WTC11 (cell line): ENCODE results near the gene SSNA1. TPM values are rescaled to one million over a fixed set of nuclear protein-coding genes. Genes with fewer than 3 reads are reported as not detected.

Experiments used
- ATAC-seq: fragments of 200-7000 bp; cut with Tn5 transposase; 2 replicates; pipeline ENCODE4 v1.10.0; 2021; ENCODE audit warnings: mild to moderate bottlenecking, moderate library complexity
- CTCF ChIA-PET: fragments of 300-600 bp; sonication (Branson Sonifier 250); formaldehyde crosslinking; loops from one replicate; lab custom pipeline; 2021; ENCODE audit warnings: antibody characterized with exemption; lab: Charles Lee
- POLR2A ChIA-PET: fragments of 350-600 bp; sonication (Branson Sonifier 250); formaldehyde crosslinking; loops from one replicate; lab custom pipeline; 2021; ENCODE audit warnings: antibody characterized with exemption; lab: Charles Lee
- DNase-seq: peaks from one replicate; pipeline ENCODE4 v3.0.0; 2021; ENCODE audit warnings: low spot score
- H3K27ac Mint-ChIP-seq: 2 replicates; pipeline ENCODE4 v1.8.0; 2021; ENCODE audit warnings: mixed read lengths
- H3K27me3 Mint-ChIP-seq: 2 replicates; pipeline ENCODE4 v1.8.0; 2021; ENCODE audit warnings: low read depth, mild to moderate bottlenecking, moderate library complexity, mixed read lengths
- H3K36me3 Mint-ChIP-seq: 2 replicates; pipeline ENCODE4 v1.8.0; 2021; ENCODE audit warnings: mixed read lengths
- H3K4me1 Mint-ChIP-seq: 2 replicates; pipeline ENCODE4 v1.8.0; 2022; ENCODE audit warnings: mixed read lengths
- H3K4me3 Mint-ChIP-seq: 2 replicates; pipeline ENCODE4 v1.8.0; 2021; ENCODE audit warnings: mild to moderate bottlenecking, moderate library complexity, mixed read lengths
- H3K9me3 Mint-ChIP-seq: 2 replicates; pipeline ENCODE4 v1.8.0; 2021; ENCODE audit warnings: mixed read lengths
- CBFB ChIP-seq: sonication (generic); formaldehyde crosslinking; IDR thresholded peaks from 2 replicates; pipeline ENCODE4 v1.8.1; 2022; ENCODE audit warnings: mild to moderate bottlenecking, low read depth, missing genetic modification reagents
- E2F5 ChIP-seq: sonication (generic); formaldehyde crosslinking; IDR thresholded peaks from 2 replicates; pipeline ENCODE4 v1.8.1; 2022; ENCODE audit warnings: mild to moderate bottlenecking, moderate library complexity, missing genetic modification reagents
- EMX1 ChIP-seq: fragments of 250-450 bp; sonication (Bioruptor Pico); IDR thresholded peaks from 2 replicates; pipeline ENCODE4 v1.8.0; 2021; ENCODE audit warnings: mild to moderate bottlenecking
- FOXK1 ChIP-seq: sonication (generic); formaldehyde crosslinking; IDR thresholded peaks from 2 replicates; pipeline ENCODE4 v1.8.0; 2022; ENCODE audit warnings: mild to moderate bottlenecking, moderate library complexity, missing genetic modification reagents
- GABPB1 ChIP-seq: sonication (generic); formaldehyde crosslinking; IDR thresholded peaks from 2 replicates; pipeline ENCODE4 v1.8.1; 2023; ENCODE audit warnings: mild to moderate bottlenecking, missing genetic modification reagents
- JAZF1 ChIP-seq: fragments of 250-450 bp; sonication (Bioruptor Pico); IDR thresholded peaks from 2 replicates; pipeline ENCODE4 v1.9.0; 2021; ENCODE audit warnings: moderate library complexity, mild to moderate bottlenecking, inconsistent platforms
- JUN ChIP-seq: sonication (generic); formaldehyde crosslinking; IDR thresholded peaks from 2 replicates; pipeline ENCODE4 v1.8.0; 2023; ENCODE audit warnings: mild to moderate bottlenecking, missing genetic modification reagents
- KAT7 ChIP-seq: sonication (generic); formaldehyde crosslinking; IDR thresholded peaks from 2 replicates; pipeline ENCODE4 v1.8.1; 2023; ENCODE audit warnings: missing genetic modification reagents, mild to moderate bottlenecking, borderline replicate concordance
- MAX ChIP-seq: sonication (generic); formaldehyde crosslinking; IDR thresholded peaks from 2 replicates; pipeline ENCODE4 v1.8.0; 2022; ENCODE audit warnings: mild to moderate bottlenecking, missing genetic modification reagents
- MYBL2 ChIP-seq: sonication (generic); formaldehyde crosslinking; IDR thresholded peaks from 2 replicates; pipeline ENCODE4 v1.8.1; 2023; ENCODE audit warnings: mild to moderate bottlenecking, moderate library complexity, missing genetic modification reagents
- SOX15 ChIP-seq: fragments of 250-450 bp; sonication (Bioruptor Pico); IDR thresholded peaks from 2 replicates; pipeline ENCODE4 v1.9.0; 2021; ENCODE audit warnings: mild to moderate bottlenecking
- SP1 ChIP-seq: sonication (generic); formaldehyde crosslinking; conservative IDR thresholded peaks from 2 replicates; pipeline ENCODE4 v1.8.1; 2022; ENCODE audit warnings: missing genetic modification reagents
- TEAD1 ChIP-seq: sonication (generic); formaldehyde crosslinking; IDR thresholded peaks from 2 replicates; pipeline ENCODE4 v1.8.0; 2022; ENCODE audit warnings: mild to moderate bottlenecking, missing genetic modification reagents
- USF1 ChIP-seq: sonication (generic); formaldehyde crosslinking; IDR thresholded peaks from 2 replicates; pipeline ENCODE4 v1.8.0; 2022; ENCODE audit warnings: mild to moderate bottlenecking, missing genetic modification reagents
- USF2 ChIP-seq: sonication (generic); formaldehyde crosslinking; IDR thresholded peaks from 2 replicates; pipeline ENCODE4 v1.8.1; 2023; ENCODE audit warnings: mild to moderate bottlenecking, missing genetic modification reagents, moderate library complexity
- ZNF416 ChIP-seq: fragments of 250-450 bp; sonication (Bioruptor Pico); IDR thresholded peaks from 2 replicates; pipeline ENCODE4 v1.9.0; 2021; ENCODE audit warnings: mild to moderate bottlenecking, inconsistent platforms
- ZNF423 ChIP-seq: fragments of 250-450 bp; sonication (Bioruptor Pico); IDR thresholded peaks from 2 replicates; pipeline ENCODE4 v2.1.2; 2022; ENCODE audit warnings: mild to moderate bottlenecking, moderate library complexity
- ZNF671 ChIP-seq: fragments of 250-450 bp; sonication (Bioruptor Pico); IDR thresholded peaks from 2 replicates; pipeline ENCODE4 v1.8.0; 2021; ENCODE audit warnings: mild to moderate bottlenecking
- total RNA-seq: library from RNA; stranded (reverse); gene quantifications from 3 replicates; pipeline ENCODE4 v1.2.3, GENCODE V29; 2021
- TF ChIP-seq, protein P1 (sequence below): sonication (generic); formaldehyde crosslinking; IDR thresholded peaks from 2 replicates; pipeline ENCODE4 v1.8.0; 2023; ENCODE audit warnings: mild to moderate bottlenecking, missing genetic modification reagents
- TF ChIP-seq, protein P2 (sequence below): sonication (generic); formaldehyde crosslinking; IDR thresholded peaks from 2 replicates; pipeline ENCODE4 v1.8.0; 2023; ENCODE audit warnings: missing genetic modification reagents
- TF ChIP-seq, protein P3 (sequence below): fragments of 250-450 bp; sonication (Bioruptor Pico); IDR thresholded peaks from 2 replicates; pipeline ENCODE4 v1.8.0; 2021; ENCODE audit warnings: mild to moderate bottlenecking

SSNA1 gene
- total RNA-seq, 1 experiment from 2014 or later = 102 TPM

DNA sequence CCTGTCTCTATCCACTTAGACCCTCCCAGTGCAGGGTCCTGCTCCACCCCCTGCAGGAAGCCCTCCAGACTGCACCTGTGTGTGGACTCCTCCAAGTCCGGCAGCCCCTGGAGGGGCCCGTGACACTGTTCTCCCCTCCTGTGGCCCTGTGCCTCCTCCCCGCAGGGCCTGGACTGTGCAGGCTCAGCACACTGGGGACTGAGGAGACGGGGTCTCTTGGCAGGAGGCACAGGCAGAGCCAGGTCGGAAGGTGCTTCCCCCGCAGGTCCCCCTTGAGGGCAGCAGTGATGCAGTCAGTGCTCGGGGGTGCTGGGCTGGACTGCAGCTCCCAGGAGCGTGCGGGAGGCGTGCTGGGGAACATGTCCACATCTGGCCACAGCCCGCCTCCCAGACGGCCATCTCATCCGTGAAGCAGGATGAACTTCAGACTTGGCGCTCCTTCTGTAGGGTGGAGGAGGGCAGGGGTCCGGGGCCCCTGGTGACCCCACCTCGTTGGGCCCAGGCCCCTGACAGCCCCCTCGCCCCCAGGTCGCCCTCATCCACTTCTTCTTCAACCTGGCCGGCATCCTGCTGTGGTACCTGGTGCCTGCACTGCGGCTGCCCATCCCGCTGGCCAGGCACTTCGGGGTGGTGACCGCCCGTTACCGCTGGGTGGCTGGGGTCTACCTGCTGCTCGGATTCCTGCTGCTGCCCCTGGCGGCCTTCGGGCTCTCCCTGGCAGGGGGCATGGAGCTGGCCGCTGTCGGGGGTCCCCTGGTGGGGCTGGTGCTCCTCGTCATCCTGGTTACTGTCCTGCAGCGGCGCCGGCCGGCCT lies 47.2 kb downstream of the SSNA1 start:
- DNase-seq = peak; percentile 55
- no peaks in the 10 kb centered on the region for H3K9me3 Mint-ChIP-seq
- H3K27ac Mint-ChIP-seq = no peak overlapping the region; the same call in 1 of the 2 replicates

GRCh38 chr9:137236238-137236935 lies 47.9 kb downstream of the SSNA1 start:
- ChIA-PET POLR2A (interaction anchor here (0.5 to 0.9 kb wide), 3 partner anchors 21 to 122 kb away, joined by 3 to 4 read pairs (median 3); partner anchors contain the start of genes DPP7 and NRARP), CTCF (interaction anchor here (0.6 to 4.6 kb wide), 91 partner anchors 11 to 632 kb away, joined by 3 to 143 read pairs (median 6); partner anchors contain the start of genes CYSRT1, ENTPD2, ENTPD8 and EXD3)
- Mint-ChIP-seq H3K27ac (no peak overlapping the region), H3K4me3 (no peak overlapping the region), H3K4me1 (peaks cover 18% of the 10 kb centered on the region), H3K36me3 (no peaks in the 10 kb centered on the region), H3K27me3 (no peaks in the 10 kb centered on the region), H3K9me3 (no peaks in the 10 kb centered on the region)
- peak; percentile 23 for ATAC-seq
- DNase-seq = peak; percentile 96
- peak; percentile 52; the same call in 1 of the 2 replicates for TF ChIP-seq GABPB1 (CRISPR knock-in tag)
- TF ChIP-seq MAX (CRISPR knock-in tag) = peak; percentile 52; the same call in 1 of the 2 replicates
- TF ChIP-seq SP1 (CRISPR knock-in tag) = peak; percentile 53; the same call in 1 of the 2 replicates
- TF ChIP-seq JUN (CRISPR knock-in tag) = no peak
- no peak for TF ChIP-seq JAZF1
- no peak for TF ChIP-seq KAT7 (CRISPR knock-in tag)
- TF ChIP-seq TEAD1 (CRISPR knock-in tag) = peak; percentile 77
- peak; percentile 34 for TF ChIP-seq USF2 (CRISPR knock-in tag)
- TF ChIP-seq E2F5 = 0 out of 2 replicates have a peak, but pooled peaks have one; percentile 34
- TF ChIP-seq MYBL2 (CRISPR knock-in tag) = no peak
- no peak for TF ChIP-seq SOX15 (CRISPR knock-in tag)
- TF ChIP-seq USF1 (CRISPR knock-in tag) = no peak
- TF ChIP-seq, protein P1, sequence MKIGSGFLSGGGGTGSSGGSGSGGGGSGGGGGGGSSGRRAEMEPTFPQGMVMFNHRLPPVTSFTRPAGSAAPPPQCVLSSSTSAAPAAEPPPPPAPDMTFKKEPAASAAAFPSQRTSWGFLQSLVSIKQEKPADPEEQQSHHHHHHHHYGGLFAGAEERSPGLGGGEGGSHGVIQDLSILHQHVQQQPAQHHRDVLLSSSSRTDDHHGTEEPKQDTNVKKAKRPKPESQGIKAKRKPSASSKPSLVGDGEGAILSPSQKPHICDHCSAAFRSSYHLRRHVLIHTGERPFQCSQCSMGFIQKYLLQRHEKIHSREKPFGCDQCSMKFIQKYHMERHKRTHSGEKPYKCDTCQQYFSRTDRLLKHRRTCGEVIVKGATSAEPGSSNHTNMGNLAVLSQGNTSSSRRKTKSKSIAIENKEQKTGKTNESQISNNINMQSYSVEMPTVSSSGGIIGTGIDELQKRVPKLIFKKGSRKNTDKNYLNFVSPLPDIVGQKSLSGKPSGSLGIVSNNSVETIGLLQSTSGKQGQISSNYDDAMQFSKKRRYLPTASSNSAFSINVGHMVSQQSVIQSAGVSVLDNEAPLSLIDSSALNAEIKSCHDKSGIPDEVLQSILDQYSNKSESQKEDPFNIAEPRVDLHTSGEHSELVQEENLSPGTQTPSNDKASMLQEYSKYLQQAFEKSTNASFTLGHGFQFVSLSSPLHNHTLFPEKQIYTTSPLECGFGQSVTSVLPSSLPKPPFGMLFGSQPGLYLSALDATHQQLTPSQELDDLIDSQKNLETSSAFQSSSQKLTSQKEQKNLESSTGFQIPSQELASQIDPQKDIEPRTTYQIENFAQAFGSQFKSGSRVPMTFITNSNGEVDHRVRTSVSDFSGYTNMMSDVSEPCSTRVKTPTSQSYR (CRISPR knock-in tag) = no peak
- TF ChIP-seq, protein P2, sequence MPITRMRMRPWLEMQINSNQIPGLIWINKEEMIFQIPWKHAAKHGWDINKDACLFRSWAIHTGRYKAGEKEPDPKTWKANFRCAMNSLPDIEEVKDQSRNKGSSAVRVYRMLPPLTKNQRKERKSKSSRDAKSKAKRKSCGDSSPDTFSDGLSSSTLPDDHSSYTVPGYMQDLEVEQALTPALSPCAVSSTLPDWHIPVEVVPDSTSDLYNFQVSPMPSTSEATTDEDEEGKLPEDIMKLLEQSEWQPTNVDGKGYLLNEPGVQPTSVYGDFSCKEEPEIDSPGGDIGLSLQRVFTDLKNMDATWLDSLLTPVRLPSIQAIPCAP (CRISPR knock-in tag) = no peak
- no peak for TF ChIP-seq CBFB (CRISPR knock-in tag)
- no peak for TF ChIP-seq FOXK1 (CRISPR knock-in tag)

More for the DNA sequence above, 47.2 kb downstream of the SSNA1 start:
- Mint-ChIP-seq H3K27me3 (no peaks in the 10 kb centered on the region), H3K36me3 (no peaks in the 10 kb centered on the region), H3K4me1 (peaks cover 18% of the 10 kb centered on the region), H3K4me3 (no peak overlapping the region)
- peak; percentile 27 for ATAC-seq
- TF ChIP-seq ZNF671 (CRISPR knock-in tag) (no peak), ZNF416 (CRISPR knock-in tag) (no peak), EMX1 (CRISPR knock-in tag) (no peak), ZNF423 (CRISPR knock-in tag) (0 out of 2 replicates have a peak, but pooled peaks have one; percentile 8), KAT7 (CRISPR knock-in tag) (peak; percentile 84; the same call in 1 of the 2 replicates)
- TF ChIP-seq, protein P3, sequence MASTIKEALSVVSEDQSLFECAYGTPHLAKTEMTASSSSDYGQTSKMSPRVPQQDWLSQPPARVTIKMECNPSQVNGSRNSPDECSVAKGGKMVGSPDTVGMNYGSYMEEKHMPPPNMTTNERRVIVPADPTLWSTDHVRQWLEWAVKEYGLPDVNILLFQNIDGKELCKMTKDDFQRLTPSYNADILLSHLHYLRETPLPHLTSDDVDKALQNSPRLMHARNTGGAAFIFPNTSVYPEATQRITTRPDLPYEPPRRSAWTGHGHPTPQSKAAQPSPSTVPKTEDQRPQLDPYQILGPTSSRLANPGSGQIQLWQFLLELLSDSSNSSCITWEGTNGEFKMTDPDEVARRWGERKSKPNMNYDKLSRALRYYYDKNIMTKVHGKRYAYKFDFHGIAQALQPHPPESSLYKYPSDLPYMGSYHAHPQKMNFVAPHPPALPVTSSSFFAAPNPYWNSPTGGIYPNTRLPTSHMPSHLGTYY (CRISPR knock-in tag) = no peak
- POLR2A ChIA-PET = interaction anchor here (0.5 to 0.7 kb wide), 3 partner anchors 21 to 121 kb away, joined by 3 to 4 read pairs (median 3); partner anchors contain the start of gene DPP7
- CTCF ChIA-PET = interaction anchor here (0.6 to 4.6 kb wide), 56 partner anchors 9 to 631 kb away, joined by 3 to 143 read pairs (median 8); partner anchors contain the start of genes CYSRT1, EXD3, GRIN1 and LRRC26
